IMR-90 (cell line): Measurements from ENCODE around the gene PHETA1. TPM values are rescaled to one million over a fixed set of nuclear protein-coding genes. Genes with fewer than 3 reads are reported as not detected.

Experiments used
- ATAC-seq: fragments of 200-7000 bp; cut with Tn5 transposase; 2 replicates; pipeline ENCODE4 v1.9.1; 2020; ENCODE audit warnings: low read depth, mild to moderate bottlenecking, moderate library complexity
- BruUV-seq: library from RNA; stranded (reverse); fragments of 400-500 nt; replicated peaks from 2 replicates; lab custom pipeline; 2021; lab: Mats Ljungman, UMichigan
- CTCF ChIA-PET: fragments of 300-600 bp; formaldehyde crosslinking; extraction: SDS; loops from one replicate; lab custom pipeline; 2021; ENCODE audit warnings: antibody characterized with exemption; lab: Yijun Ruan, JAX
- POLR2A ChIA-PET: fragments of 300-600 bp; sonication (Branson Sonifier 250); formaldehyde crosslinking; loops from one replicate; lab custom pipeline; 2022; ENCODE audit warnings: antibody characterized with exemption; ENCODE audit not compliant: unreplicated experiment; lab: Charles Lee
- DNase-seq: peaks from one replicate; pipeline ENCODE4 v3.0.0; 2013
- H2AFZ ChIP-seq: replicated peaks from 2 replicates; pipeline ENCODE3; 2013; ENCODE audit warnings: low read length, mild to moderate bottlenecking; ENCODE audit not compliant: poor library complexity
- H2AK5ac ChIP-seq: 2 replicates; pipeline ENCODE4 v1.6.1; 2013; ENCODE audit warnings: low read depth, low read length, inconsistent platforms
- H2AK9ac ChIP-seq: replicated peaks from 2 replicates; pipeline ENCODE3; 2013; ENCODE audit warnings: mild to moderate bottlenecking, low read depth, low read length, moderate library complexity; ENCODE audit not compliant: poor library complexity
- H2BK120ac ChIP-seq: 2 replicates; pipeline ENCODE4 v1.6.1; 2013; ENCODE audit warnings: low read depth, low read length, inconsistent platforms
- H2BK15ac ChIP-seq: 3 replicates; pipeline ENCODE4 v1.6.1; 2013; ENCODE audit warnings: low read depth, low read length, inconsistent platforms
- H2BK20ac ChIP-seq: 2 replicates; pipeline ENCODE4 v1.6.1; 2013; ENCODE audit warnings: low read depth, mild to moderate bottlenecking, inconsistent platforms, low read length, moderate library complexity
- H2BK5ac ChIP-seq: 2 replicates; pipeline ENCODE4 v1.6.1; 2013; ENCODE audit warnings: mild to moderate bottlenecking, low read depth, low read length, inconsistent platforms; ENCODE audit not compliant: poor library complexity, severe bottlenecking
- H3K14ac ChIP-seq: replicated peaks from 2 replicates; pipeline ENCODE4 v1.6.1; 2013; ENCODE audit warnings: low read depth, low read length, inconsistent platforms
- H3K18ac ChIP-seq: 2 replicates; pipeline ENCODE4 v1.6.1; 2013; ENCODE audit warnings: low read depth, low read length, control low read depth
- H3K23ac ChIP-seq: 2 replicates; pipeline ENCODE4 v1.6.1; 2013; ENCODE audit warnings: low read depth, low read length, inconsistent platforms
- H3K27ac ChIP-seq: 2 replicates; pipeline ENCODE4 v1.5.1; 2013; ENCODE audit warnings: mild to moderate bottlenecking, control low read depth, low read length; ENCODE audit not compliant: insufficient read depth
- H3K27me3 ChIP-seq: 2 replicates; pipeline ENCODE4 v1.6.1; 2013; ENCODE audit warnings: low read length; ENCODE audit not compliant: control insufficient read depth, insufficient read depth
- H3K36me3 ChIP-seq: 2 replicates; pipeline ENCODE4 v1.6.1; 2013; ENCODE audit warnings: low read length, mixed read lengths; ENCODE audit not compliant: control insufficient read depth, insufficient read depth
- H3K4ac ChIP-seq: 2 replicates; pipeline ENCODE4 v1.6.1; 2013; ENCODE audit warnings: low read depth, low read length, inconsistent platforms
- H3K4me1 ChIP-seq: 2 replicates; pipeline ENCODE4 v1.6.1; 2013; ENCODE audit warnings: low read length, mixed read lengths; ENCODE audit not compliant: control insufficient read depth, insufficient read depth
- H3K4me2 ChIP-seq: 2 replicates; pipeline ENCODE4 v1.6.1; 2013; ENCODE audit warnings: low read depth, mild to moderate bottlenecking, control low read depth, low read length, moderate library complexity
- H3K4me3 ChIP-seq: 2 replicates; pipeline ENCODE4 v1.5.1; 2013; ENCODE audit warnings: low read depth, mild to moderate bottlenecking, control low read depth, low read length, moderate library complexity; ENCODE audit not compliant: insufficient read depth
- H3K56ac ChIP-seq: 2 replicates; pipeline ENCODE4 v1.6.1; 2013; ENCODE audit warnings: low read length, inconsistent platforms; ENCODE audit not compliant: insufficient read depth; ENCODE audit errors: extremely low read depth
- H3K79me1 ChIP-seq, 2 experiments: 2 replicates each; pipeline ENCODE4 v1.6.1; 2013; ENCODE audit warnings: low read length in 2 of 2, inconsistent platforms in 1 of 2, low read depth in 1 of 2
- H3K9ac ChIP-seq: 2 replicates; pipeline ENCODE4 v1.6.1; 2013; ENCODE audit warnings: low read depth, low read length, control low read depth
- H3K9me1 ChIP-seq: 2 replicates; pipeline ENCODE4 v1.6.1; 2013; ENCODE audit warnings: low read length, inconsistent platforms; ENCODE audit not compliant: insufficient read depth
- H3K9me3 ChIP-seq: 2 replicates; pipeline ENCODE4 v1.6.1; 2013; ENCODE audit warnings: low read length; ENCODE audit not compliant: control insufficient read depth, insufficient read depth
- H4K20me1 ChIP-seq: 2 replicates; pipeline ENCODE4 v1.6.1; 2013; ENCODE audit warnings: low read length, inconsistent platforms; ENCODE audit not compliant: insufficient read depth
- H4K5ac ChIP-seq: 2 replicates; pipeline ENCODE4 v1.6.1; 2013; ENCODE audit warnings: mild to moderate bottlenecking, low read depth, low read length, control low read depth
- H4K8ac ChIP-seq, 2 experiments: 2 replicates each; pipeline ENCODE4 v1.6.1; 2013; ENCODE audit warnings: low read depth in 2 of 2, low read length in 2 of 2, control low read depth in 1 of 2, inconsistent platforms in 1 of 2
- H4K91ac ChIP-seq: 2 replicates; pipeline ENCODE4 v1.6.1; 2013; ENCODE audit warnings: low read depth, low read length, inconsistent platforms; ENCODE audit not compliant: insufficient read depth
- BHLHE40 ChIP-seq: fragments of 150-350 bp; IDR thresholded peaks from 2 replicates; pipeline ENCODE4 v1.6.1; 2016; ENCODE audit warnings: mild to moderate bottlenecking, low read depth, low read length
- CEBPB ChIP-seq: IDR thresholded peaks from 2 replicates; pipeline ENCODE4 v1.6.1; 2012; ENCODE audit warnings: low read depth, low read length, improper control_type of control experiment
- CHD1 ChIP-seq: IDR thresholded peaks from 2 replicates; pipeline ENCODE4 v1.6.1; 2012; ENCODE audit warnings: low read depth, low read length, improper control_type of control experiment
- MAFK ChIP-seq: IDR thresholded peaks from 2 replicates; pipeline ENCODE4 v1.6.1; 2012; ENCODE audit warnings: low read depth, low read length, improper control_type of control experiment
- NFE2L2 ChIP-seq: fragments of 150-350 bp; IDR thresholded peaks from 2 replicates; pipeline ENCODE4 v1.6.1; 2016; ENCODE audit warnings: low read depth, mild to moderate bottlenecking, low read length
- POLR2A ChIP-seq: IDR thresholded peaks from 2 replicates; pipeline ENCODE4 v1.6.1; 2012; ENCODE audit warnings: mild to moderate bottlenecking, low read depth, low read length
- RAD21 ChIP-seq: IDR thresholded peaks from 2 replicates; pipeline ENCODE4 v1.6.1; 2012; ENCODE audit warnings: low read length, improper control_type of control experiment
- RCOR1 ChIP-seq: IDR thresholded peaks from 2 replicates; pipeline ENCODE4 v1.6.1; 2012; ENCODE audit warnings: mild to moderate bottlenecking, low read length, improper control_type of control experiment; ENCODE audit not compliant: insufficient replicate concordance
- RFX5 ChIP-seq: IDR thresholded peaks from 2 replicates; pipeline ENCODE4 v1.8.0; 2012; ENCODE audit warnings: low read depth, mild to moderate bottlenecking, low read length, moderate library complexity
- SMC3 ChIP-seq: fragments of 150-350 bp; IDR thresholded peaks from 2 replicates; pipeline ENCODE4 v1.6.1; 2016; ENCODE audit warnings: low read depth, mild to moderate bottlenecking, antibody characterized with exemption, low read length, moderate library complexity
- WGBS, 2 experiments: methylation state at CpG; one replicate each; pipeline versions ENCODE4 v1.1.5 to v1.1.7; 2013; ENCODE audit warnings: missing lambda C conversion rate in 2 of 2; ENCODE audit not compliant: insufficient read length in 1 of 2; ENCODE audit errors: extremely low coverage in 2 of 2; 5-methylcytosine and 5-hydroxymethylcytosine counted together
- dilution Hi-C: fragments of 300-500 bp; cut with HindIII; formaldehyde crosslinking; loops from one replicate; pipeline ENCODE4 v1.14.3; 2018; ENCODE audit warnings: low sequenced_read_pairs; ENCODE audit not compliant: unreplicated experiment
- in situ Hi-C: fragments of 300-500 bp; cut with MboI; formaldehyde crosslinking; loops from 3 replicates; pipeline ENCODE4 v1.14.3; 2019; ENCODE audit warnings: low sequenced_read_pairs, inconsistent platforms, mixed read lengths
- intact Hi-C: fragments of 100-400 bp; cut with micrococcal nuclease; formaldehyde crosslinking; loops from 2 replicates; pipeline ENCODE4 v1.10.0; 2022
- polyA plus RNA-seq, 3 experiments: library from polyadenylated mRNA; depleted of rRNA; stranded (reverse); fragments of >200 nt; gene quantifications; 2 replicates each; pipeline ENCODE4 v1.2.3, GENCODE V29; 2012; ENCODE audit warnings: low replicate concordance in 1 of 3
- total RNA-seq: library from RNA; depleted of rRNA; stranded (reverse); fragments of >200 nt; gene quantifications from 2 replicates; pipeline ENCODE4 v1.2.3, GENCODE V29; 2012
- TF ChIP-seq, protein P1 (sequence below): fragments of 150-350 bp; IDR thresholded peaks from 2 replicates; pipeline ENCODE4 v1.6.1; 2016; ENCODE audit warnings: low read depth, mild to moderate bottlenecking, low read length, moderate library complexity, borderline replicate concordance
- TF ChIP-seq, protein P2 (sequence below): conservative IDR thresholded peaks from 2 replicates; pipeline ENCODE4 v1.5.1; 2012; ENCODE audit warnings: mild to moderate bottlenecking, low read depth, low read length, improper control_type of control experiment

Gene PHETA1
- total and polyA plus RNA-seq, 2 of the 4 experiments (the other 2 are of a cell fraction), result 3.2 to 6.6 TPM

DNA sequence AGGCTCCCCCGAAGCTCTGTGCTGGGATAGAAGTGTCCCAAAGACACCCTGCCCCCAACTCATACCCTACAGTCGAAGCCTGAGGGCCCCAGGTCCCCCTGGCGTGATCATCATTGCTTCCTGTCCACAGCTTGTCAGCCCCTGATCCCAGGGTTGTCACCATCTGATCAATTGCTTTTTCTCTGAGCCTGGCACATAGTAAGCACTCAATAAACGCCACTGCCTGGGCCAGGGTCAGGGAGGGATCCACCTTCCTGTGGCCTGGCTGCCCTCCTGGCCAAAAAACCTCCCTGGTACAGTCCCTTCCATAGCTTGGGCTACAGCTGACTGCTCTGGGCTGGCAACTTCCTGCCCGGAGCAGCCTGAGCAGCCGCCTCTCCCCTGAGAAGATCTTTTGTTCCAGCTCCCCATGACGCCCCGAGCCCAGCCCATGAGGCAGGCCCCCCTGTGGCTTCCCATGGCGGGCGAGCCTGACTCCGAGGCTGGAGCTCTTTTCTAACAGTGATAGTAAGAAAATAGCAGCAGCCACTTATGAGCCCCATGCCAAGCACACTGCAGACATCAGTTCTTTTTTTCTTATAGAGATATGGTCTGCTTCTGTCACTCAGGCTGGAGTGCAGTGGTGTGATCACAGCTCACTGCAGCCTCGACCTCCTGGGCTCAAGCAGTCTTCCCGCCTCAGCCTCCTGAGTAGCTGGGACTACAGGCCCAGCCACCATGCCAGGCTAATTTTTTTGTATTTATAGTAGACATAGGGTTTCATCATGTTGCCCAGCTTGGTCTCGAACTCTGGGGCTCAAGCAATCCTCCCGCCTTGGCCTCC, 43.3 kb upstream of the PHETA1 start (continued):
- no peak for TF ChIP-seq POLR2A
- TF ChIP-seq CHD1, result no peak
- no peak for TF ChIP-seq MAFK

DNA sequence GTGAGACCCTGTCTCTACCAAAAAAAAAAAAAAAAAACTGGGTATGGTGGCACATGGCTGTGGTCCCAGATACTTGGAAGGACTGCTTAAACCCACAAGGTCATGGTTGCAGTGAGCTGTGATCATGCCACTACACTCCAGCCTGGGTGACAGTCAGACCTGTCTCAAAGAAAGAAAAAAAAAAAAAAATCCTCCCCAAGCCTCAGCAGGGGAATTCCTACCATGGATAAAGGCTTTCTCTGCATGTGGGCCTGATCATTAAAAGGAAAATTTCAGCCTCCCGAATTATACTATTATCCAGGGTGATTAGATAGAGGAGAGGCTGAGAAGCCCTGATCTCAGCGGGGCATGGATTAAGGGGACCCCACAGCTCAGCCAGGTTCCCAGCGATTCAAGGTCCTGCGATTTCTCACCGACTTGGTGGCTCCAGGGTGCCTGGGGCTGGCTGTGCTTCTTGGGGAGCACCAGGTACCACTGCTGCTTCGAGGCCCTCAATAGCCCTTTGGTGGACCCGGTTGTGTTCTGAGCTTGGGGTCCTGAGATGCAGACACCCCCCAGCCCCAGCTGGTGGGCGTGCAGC, 42.4 kb upstream of the PHETA1 start:
- Histone ChIP-seq H2AK9ac (no peak overlapping the region), H4K20me1 (peaks cover 52% of the 10 kb centered on the region), H3K4me3 (no peak overlapping the region), H3K9ac (no peak overlapping the region), H4K5ac (no peak overlapping the region), H2BK120ac (no peak overlapping the region), H4K91ac (no peak overlapping the region), H3K23ac (no peak overlapping the region), H4K8ac (peak overlapping the region in 1 of 2 experiments; percentile 19; a peak in 2 of 4 replicates), H3K9me3 (no peaks in the 10 kb centered on the region), H3K14ac (no peak overlapping the region), H2BK20ac (no peak overlapping the region), H2BK5ac (peak overlapping the region; percentile 11), H3K27me3 (no peaks in the 10 kb centered on the region), H2AK5ac (no peak overlapping the region; the same call in 1 of the 2 replicates), H3K4ac (peak overlapping the region; percentile 21; the same call in 1 of the 2 replicates), H3K9me1 (peaks cover 32% of the 10 kb centered on the region), H3K36me3 (no peaks in the 10 kb centered on the region; the same call in 1 of the 2 replicates), H3K56ac (no peak overlapping the region), H3K18ac (no peak overlapping the region), H3K4me2 (no peak overlapping the region), H3K79me1 (peaks cover 21 to 85% of the 10 kb centered on the region in 2 experiments; a peak in 3 of 4 replicates), H2AFZ (no peak overlapping the region), H2BK15ac (no peak overlapping the region), H3K4me1 (peaks cover 41% of the 10 kb centered on the region), H3K27ac (no peak overlapping the region)
- in situ Hi-C loops, result no loop called here
- TF ChIP-seq CHD1, result no peak
- no peak for TF ChIP-seq CEBPB
- no peak for TF ChIP-seq RCOR1
- TF ChIP-seq POLR2A, result no peak
- no peak for TF ChIP-seq NFE2L2
- no peak for TF ChIP-seq RAD21
- no peak for TF ChIP-seq MAFK
- TF ChIP-seq, protein P1, sequence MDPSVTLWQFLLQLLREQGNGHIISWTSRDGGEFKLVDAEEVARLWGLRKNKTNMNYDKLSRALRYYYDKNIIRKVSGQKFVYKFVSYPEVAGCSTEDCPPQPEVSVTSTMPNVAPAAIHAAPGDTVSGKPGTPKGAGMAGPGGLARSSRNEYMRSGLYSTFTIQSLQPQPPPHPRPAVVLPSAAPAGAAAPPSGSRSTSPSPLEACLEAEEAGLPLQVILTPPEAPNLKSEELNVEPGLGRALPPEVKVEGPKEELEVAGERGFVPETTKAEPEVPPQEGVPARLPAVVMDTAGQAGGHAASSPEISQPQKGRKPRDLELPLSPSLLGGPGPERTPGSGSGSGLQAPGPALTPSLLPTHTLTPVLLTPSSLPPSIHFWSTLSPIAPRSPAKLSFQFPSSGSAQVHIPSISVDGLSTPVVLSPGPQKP, result no peak
- no peak for TF ChIP-seq SMC3
- TF ChIP-seq, protein P2, sequence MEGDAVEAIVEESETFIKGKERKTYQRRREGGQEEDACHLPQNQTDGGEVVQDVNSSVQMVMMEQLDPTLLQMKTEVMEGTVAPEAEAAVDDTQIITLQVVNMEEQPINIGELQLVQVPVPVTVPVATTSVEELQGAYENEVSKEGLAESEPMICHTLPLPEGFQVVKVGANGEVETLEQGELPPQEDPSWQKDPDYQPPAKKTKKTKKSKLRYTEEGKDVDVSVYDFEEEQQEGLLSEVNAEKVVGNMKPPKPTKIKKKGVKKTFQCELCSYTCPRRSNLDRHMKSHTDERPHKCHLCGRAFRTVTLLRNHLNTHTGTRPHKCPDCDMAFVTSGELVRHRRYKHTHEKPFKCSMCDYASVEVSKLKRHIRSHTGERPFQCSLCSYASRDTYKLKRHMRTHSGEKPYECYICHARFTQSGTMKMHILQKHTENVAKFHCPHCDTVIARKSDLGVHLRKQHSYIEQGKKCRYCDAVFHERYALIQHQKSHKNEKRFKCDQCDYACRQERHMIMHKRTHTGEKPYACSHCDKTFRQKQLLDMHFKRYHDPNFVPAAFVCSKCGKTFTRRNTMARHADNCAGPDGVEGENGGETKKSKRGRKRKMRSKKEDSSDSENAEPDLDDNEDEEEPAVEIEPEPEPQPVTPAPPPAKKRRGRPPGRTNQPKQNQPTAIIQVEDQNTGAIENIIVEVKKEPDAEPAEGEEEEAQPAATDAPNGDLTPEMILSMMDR, result no peak
- no peak for TF ChIP-seq BHLHE40
- TF ChIP-seq RFX5, result no peak
- ATAC-seq, result no peak
- ChIA-PET POLR2A (no interaction called here), CTCF (interaction anchor here (0.6 to 4.1 kb wide), 2 partner anchors 14 to 20 kb away, joined by 3 to 21 read pairs; no protein-coding TSS in a partner anchor)
- dilution Hi-C loops, result no loop called here
- BruUV-seq, result no TSS peak
- intact Hi-C loops, result no loop called here
- no peak for DNase-seq
- WGBS, 2 experiments, result 95% methylated on average over 4 of the region's 8 CpGs; no CpG with 5 or more reads in 1 of the 2 experiments
